ENCODE data around the gene TMEM11. TPM values are rescaled to one million over a fixed set of nuclear protein-coding genes. Genes with fewer than 3 reads are reported as not detected.
A peak's percentile ranks its signal among the peaks of the same experiment; 100 is the strongest.

Gene TMEM11
- total and polyA plus RNA-seq, 7 donors = 52.9 to 159 (median 78.4) TPM

GRCh38 chr17:21160401-21160800 is 53.6 kb downstream of the TMEM11 start:
- Histone ChIP-seq H3K27me3 (ENCODE audit: insufficient read depth in 3 of 3, low read length in 2 of 3) (no peaks in the 10 kb centered on the region), H3K36me3 (ENCODE audit: insufficient read depth in 1 of 2, low read depth in 1 of 2) (no peaks in the 10 kb centered on the region), H3K9me3 (peaks cover 6% of the 10 kb centered on the region), H3K27ac (peak overlapping the region; percentile 96), H3K4me1 (peaks cover 37% of the 10 kb centered on the region), H3K4me3 (peak overlapping the region; percentile 61)
- DNase-seq = no peak
- no peak for TF ChIP-seq CTCF (IDR thresholded peaks at IDR 0.05)
- intact Hi-C loops (cut with DNase I) = loop anchor here (5.0 to 10.0 kb wide), 2 partner anchors 33 to 124 kb away; partner anchors contain the start of genes MAP2K3 (in 2 of the 2) and DHRS7B (in 1 of the 2)
- no peak for ATAC-seq

GRCh38 chr17:21157586-21158370 is 56.2 kb downstream of the TMEM11 start:
- Histone ChIP-seq H3K36me3 (ENCODE audit: insufficient read depth in 1 of 2, low read depth in 1 of 2) (no peaks in the 10 kb centered on the region), H3K27me3 (ENCODE audit: insufficient read depth in 3 of 3, low read length in 2 of 3) (no peaks in the 10 kb centered on the region), H3K4me3 (no peak overlapping the region), H3K9me3 (peaks cover 12% of the 10 kb centered on the region), H3K4me1 (peaks cover 25% of the 10 kb centered on the region), H3K27ac (no peak overlapping the region)
- WGBS, 3 donors = 82 to 100% (median 90%) methylated on average over 1 of the region's 1 CpG
- ATAC-seq (no peak), DNase-seq (no peak)
- intact Hi-C loops (cut with DNase I) = no loop called here
- TF ChIP-seq CTCF (IDR thresholded peaks at IDR 0.05) = no peak

DNA sequence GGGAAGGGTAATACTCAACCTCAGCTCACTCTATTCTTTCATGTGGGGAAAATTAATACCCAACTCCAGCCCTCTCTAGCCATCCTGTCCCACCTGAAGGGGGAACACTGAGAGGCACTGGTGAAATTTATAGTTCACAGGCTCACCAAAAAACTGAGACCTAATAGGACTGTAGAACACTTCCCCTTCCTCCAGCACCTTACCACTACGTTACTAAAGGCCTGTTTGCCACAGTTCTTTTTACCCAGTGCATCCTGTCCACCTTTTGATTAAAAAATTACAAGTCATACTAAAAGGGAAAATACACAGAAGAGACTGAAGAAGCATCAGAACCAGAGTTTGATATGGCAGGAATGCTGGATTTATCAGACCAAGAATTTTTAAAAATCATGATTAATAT is 61.2 kb downstream of the TMEM11 start:
- H3K27ac ChIP-seq = no peak overlapping the region
- H3K27me3 ChIP-seq (ENCODE audit: insufficient read depth in 3 of 3, low read length in 2 of 3) = no peaks in the 10 kb centered on the region
- H3K36me3 ChIP-seq (ENCODE audit: insufficient read depth in 1 of 2, low read depth in 1 of 2) = no peaks in the 10 kb centered on the region
- peaks cover 12% of the 10 kb centered on the region for H3K9me3 ChIP-seq
- H3K4me1 ChIP-seq = no peaks in the 10 kb centered on the region
- no peak for TF ChIP-seq CTCF (IDR thresholded peaks at IDR 0.05)
- no peak overlapping the region for H3K4me3 ChIP-seq
- ATAC-seq (no peak), DNase-seq (no peak)
- intact Hi-C loops (cut with DNase I) = no loop called here
- WGBS, 3 donors = 89 to 100% (median 90%) methylated on average over 1 of the region's 1 CpG

DNA sequence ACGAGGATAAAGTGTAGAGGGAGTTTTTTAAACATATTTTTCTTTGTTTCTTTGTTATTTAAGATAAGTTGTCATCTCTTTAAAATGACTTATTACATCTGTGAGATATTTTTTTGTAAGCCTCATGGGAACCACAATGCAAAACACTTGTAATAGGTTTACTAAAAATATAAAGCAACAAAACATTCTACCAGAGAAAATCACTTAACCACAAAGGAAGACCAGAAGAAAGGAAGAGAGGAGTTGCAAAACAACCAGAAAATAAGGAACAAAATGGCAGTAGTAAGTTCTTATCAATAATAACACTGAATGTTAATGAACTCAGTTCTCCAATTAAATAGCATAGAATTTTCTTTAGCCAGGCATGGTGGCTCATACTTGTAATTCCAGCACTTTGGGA is 64.3 kb downstream of the TMEM11 start:
- no peak for TF ChIP-seq CTCF (IDR thresholded peaks at IDR 0.05)
- Histone ChIP-seq H3K27ac (no peak overlapping the region), H3K9me3 (no peaks in the 10 kb centered on the region), H3K36me3 (ENCODE audit: insufficient read depth in 1 of 2, low read depth in 1 of 2) (no peaks in the 10 kb centered on the region), H3K4me3 (no peak overlapping the region), H3K4me1 (peaks cover 13% of the 10 kb centered on the region), H3K27me3 (ENCODE audit: insufficient read depth in 3 of 3, low read length in 2 of 3) (no peaks in the 10 kb centered on the region)
- no peak for ATAC-seq
- DNase-seq = no peak
- intact Hi-C loops (cut with DNase I) = no loop called here
- 88 to 90% (median 88%) methylated on average over 1 of the region's 1 CpG for WGBS, 3 donors

Other genes with a start within 250 kb of the TMEM11 start
- 100 to 1,000 TPM; 150 to 287 (median 183) TPM for gene USP22, start 171.2 kb downstream of the TMEM11 start, total RNA-seq
- 10 to 100 TPM; 46.4 to 80.5 (median 76.5) TPM for gene USP22, start 171.2 kb downstream of the TMEM11 start, polyA plus RNA-seq
- gene DHRS7B, start 87.2 kb downstream of the TMEM11 start, total RNA-seq = 10 to 100 TPM; 15.7 to 50.1 (median 37.7) TPM
- gene DHRS7B, start 87.2 kb downstream of the TMEM11 start, polyA plus RNA-seq = 10 to 100 TPM; 23.6 to 31.9 (median 26.7) TPM
- gene NATD1, start 39.2 kb upstream of the TMEM11 start, total RNA-seq = 10 to 100 TPM; 21.6 to 48.0 (median 24.5) TPM
- gene NATD1, start 39.2 kb upstream of the TMEM11 start, polyA plus RNA-seq = 10 to 100 TPM in 2 of 3 donors, 1 to 10 TPM in 1; 4.7 to 15.1 (median 10.5) TPM
- gene MAP2K3, start 70.5 kb upstream of the TMEM11 start, total RNA-seq = 100 to 1,000 TPM in 2 of 4 donors, 10 to 100 TPM in 2; 64.4 to 126 (median 107) TPM
- gene MAP2K3, start 70.5 kb upstream of the TMEM11 start, polyA plus RNA-seq = 100 to 1,000 TPM in 2 of 3 donors, 10 to 100 TPM in 1; 86.3 to 229 (median 146) TPM
- 10 to 100 TPM in 3 of 4 donors, 1 to 10 TPM in 1; 9.4 to 31.0 (median 23.4) TPM for gene KCNJ12, start 162.2 kb upstream of the TMEM11 start, total RNA-seq
- 10 to 100 TPM in 2 of 3 donors, 1 to 10 TPM in 1; 5.2 to 42.7 (median 13.6) TPM for gene KCNJ12, start 162.2 kb upstream of the TMEM11 start, polyA plus RNA-seq